ENCODE results near the gene PBRM1. TPM values are rescaled to one million over a fixed set of nuclear protein-coding genes. Genes with fewer than 3 reads are reported as not detected.

The PBRM1 gene
- polyA plus RNA-seq, 3 donors: 26.1 to 72.9 (median 38.0) TPM

DNA sequence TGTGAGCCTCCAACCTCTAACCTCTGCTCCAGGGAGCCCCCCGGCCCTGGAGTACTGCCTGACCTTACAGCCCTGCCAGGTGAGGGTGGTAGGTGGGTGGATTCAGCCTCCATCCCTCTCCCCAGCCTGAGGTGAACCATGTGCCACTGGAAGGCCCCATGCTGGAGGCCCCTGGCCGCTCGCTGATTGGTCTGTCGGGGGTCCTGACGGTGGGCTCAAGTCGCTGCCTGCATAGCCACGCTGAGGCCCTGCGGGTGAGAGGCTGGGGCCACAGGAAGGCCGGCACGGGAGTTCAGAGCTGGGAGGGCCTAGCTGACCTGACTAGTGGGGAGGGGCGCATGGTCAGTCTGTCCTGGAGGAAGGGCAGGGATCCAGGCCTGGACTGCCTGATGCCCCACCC is 171.1 kb downstream of the PBRM1 start:
- 94% methylated on average over 3 of the region's 11 CpGs for WGBS (ENCODE audit: insufficient coverage)
- H2AFZ ChIP-seq (ENCODE audit: insufficient read depth, low read depth, low read length, poor library complexity, severe bottlenecking): no peak overlapping the region
- H3K27me3 Mint-ChIP-seq (ENCODE audit: low read depth in 3 of 3): peaks cover 0 to 5% (median 3%) of the 10 kb centered on the region in 3 donors
- peaks cover 99% of the 10 kb centered on the region in 2 donors for H3K36me3 ChIP-seq (replicated peaks in 1 of 2; ENCODE audit: control insufficient read depth in 1 of 2, insufficient read depth in 2 of 2, low read length in 2 of 2)
- no peak overlapping the region for H3K27ac Mint-ChIP-seq
- no peak for DNase-seq
- intact Hi-C loops (cut with micrococcal nuclease): no loop called here
- peaks cover 84 to 97% of the 10 kb centered on the region in 2 donors for H3K36me3 Mint-ChIP-seq
- H3K27ac ChIP-seq (ENCODE audit: low read depth in 1 of 2, low read length in 2 of 2): no peak overlapping the region
- no peak overlapping the region for H3K9ac ChIP-seq (ENCODE audit: insufficient read depth, low read length, poor library complexity, severe bottlenecking)
- H3K4me3 ChIP-seq (replicated peaks in 1 of 3; ENCODE audit: low read depth in 2 of 3, low read length in 3 of 3): no peak overlapping the region
- no peaks in the 10 kb centered on the region for H3K9me3 ChIP-seq (replicated peaks in 1 of 2; ENCODE audit: control insufficient read depth in 1 of 2, insufficient read depth in 1 of 2, low read length in 2 of 2)
- peaks cover 15% of the 10 kb centered on the region for H4K20me1 ChIP-seq (ENCODE audit: insufficient read depth, low read length)
- TF ChIP-seq, protein P1, sequence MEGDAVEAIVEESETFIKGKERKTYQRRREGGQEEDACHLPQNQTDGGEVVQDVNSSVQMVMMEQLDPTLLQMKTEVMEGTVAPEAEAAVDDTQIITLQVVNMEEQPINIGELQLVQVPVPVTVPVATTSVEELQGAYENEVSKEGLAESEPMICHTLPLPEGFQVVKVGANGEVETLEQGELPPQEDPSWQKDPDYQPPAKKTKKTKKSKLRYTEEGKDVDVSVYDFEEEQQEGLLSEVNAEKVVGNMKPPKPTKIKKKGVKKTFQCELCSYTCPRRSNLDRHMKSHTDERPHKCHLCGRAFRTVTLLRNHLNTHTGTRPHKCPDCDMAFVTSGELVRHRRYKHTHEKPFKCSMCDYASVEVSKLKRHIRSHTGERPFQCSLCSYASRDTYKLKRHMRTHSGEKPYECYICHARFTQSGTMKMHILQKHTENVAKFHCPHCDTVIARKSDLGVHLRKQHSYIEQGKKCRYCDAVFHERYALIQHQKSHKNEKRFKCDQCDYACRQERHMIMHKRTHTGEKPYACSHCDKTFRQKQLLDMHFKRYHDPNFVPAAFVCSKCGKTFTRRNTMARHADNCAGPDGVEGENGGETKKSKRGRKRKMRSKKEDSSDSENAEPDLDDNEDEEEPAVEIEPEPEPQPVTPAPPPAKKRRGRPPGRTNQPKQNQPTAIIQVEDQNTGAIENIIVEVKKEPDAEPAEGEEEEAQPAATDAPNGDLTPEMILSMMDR (IDR thresholded peaks at IDR 0.05): no peak
- H3K4me1 ChIP-seq (ENCODE audit: control insufficient read depth in 1 of 2, insufficient read depth in 2 of 2, low read length in 2 of 2): no peaks in the 10 kb centered on the region
- H3K4me3 Mint-ChIP-seq: no peak overlapping the region
- H3K9me3 Mint-ChIP-seq: no peaks in the 10 kb centered on the region
- H3K4me1 Mint-ChIP-seq: no peaks in the 10 kb centered on the region
- H3K27me3 ChIP-seq (ENCODE audit: control insufficient read depth in 2 of 2, insufficient read depth in 2 of 2, low read length in 2 of 2): no peaks in the 10 kb centered on the region
- no peaks in the 10 kb centered on the region for H3K79me2 ChIP-seq (ENCODE audit: insufficient read depth, low read length)
- H3K4me2 ChIP-seq (replicated peaks; ENCODE audit: extremely low read depth, low read length, poor library complexity, severe bottlenecking): no peak overlapping the region

DNA sequence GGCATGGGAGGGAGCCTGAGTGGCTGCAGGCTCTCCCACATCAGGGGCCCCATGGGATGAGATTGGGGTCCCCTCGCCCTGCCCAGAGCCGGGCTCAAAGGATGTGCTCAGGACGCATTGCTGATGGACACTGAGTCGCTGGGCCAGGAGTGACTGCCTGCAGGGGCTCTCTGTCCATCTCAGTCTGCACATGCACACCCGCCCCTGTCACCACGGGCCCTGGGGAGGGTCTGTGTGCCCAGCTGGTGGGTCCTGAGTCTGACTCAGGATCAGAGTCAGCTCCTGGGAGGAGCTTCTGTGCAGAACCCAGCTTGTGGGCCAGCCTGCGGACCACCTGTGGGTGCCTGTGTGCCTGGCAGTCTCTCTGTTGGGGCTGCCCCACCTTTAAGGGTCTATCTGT is 172.4 kb downstream of the PBRM1 start:
- 98% methylated on average over 7 of the region's 7 CpGs for WGBS (ENCODE audit: insufficient coverage)
- H3K9me3 ChIP-seq (replicated peaks in 1 of 2; ENCODE audit: control insufficient read depth in 1 of 2, insufficient read depth in 1 of 2, low read length in 2 of 2): no peaks in the 10 kb centered on the region
- H3K4me3 Mint-ChIP-seq: no peak overlapping the region

More for the DNA sequence above, 172.4 kb downstream of the PBRM1 start:
- no peak overlapping the region for H3K4me3 ChIP-seq (replicated peaks in 1 of 3; ENCODE audit: low read depth in 2 of 3, low read length in 3 of 3)
- H3K36me3 ChIP-seq (replicated peaks in 1 of 2; ENCODE audit: control insufficient read depth in 1 of 2, insufficient read depth in 2 of 2, low read length in 2 of 2): peaks cover 97 to 98% of the 10 kb centered on the region in 2 donors
- H4K20me1 ChIP-seq (ENCODE audit: insufficient read depth, low read length): peaks cover 16% of the 10 kb centered on the region
- H3K27ac ChIP-seq (ENCODE audit: low read depth in 1 of 2, low read length in 2 of 2): no peak overlapping the region
- TF ChIP-seq, protein P1 (IDR thresholded peaks at IDR 0.05): no peak
- no peak overlapping the region for H3K4me2 ChIP-seq (replicated peaks; ENCODE audit: extremely low read depth, low read length, poor library complexity, severe bottlenecking)
- no peak for DNase-seq
- Mint-ChIP-seq H3K9me3 (no peaks in the 10 kb centered on the region), H3K27ac (no peak overlapping the region), H3K27me3 (ENCODE audit: low read depth in 3 of 3) (peaks cover 0 to 3% (median 2%) of the 10 kb centered on the region in 3 donors), H3K36me3 (peaks cover 87 to 97% of the 10 kb centered on the region in 2 donors), H3K4me1 (no peaks in the 10 kb centered on the region)
- H3K4me1 ChIP-seq (ENCODE audit: control insufficient read depth in 1 of 2, insufficient read depth in 2 of 2, low read length in 2 of 2): no peaks in the 10 kb centered on the region
- H3K27me3 ChIP-seq (ENCODE audit: control insufficient read depth in 2 of 2, insufficient read depth in 2 of 2, low read length in 2 of 2): no peaks in the 10 kb centered on the region
- H2AFZ ChIP-seq (ENCODE audit: insufficient read depth, low read depth, low read length, poor library complexity, severe bottlenecking): no peak overlapping the region
- intact Hi-C loops (cut with micrococcal nuclease): no loop called here
- H3K79me2 ChIP-seq (ENCODE audit: insufficient read depth, low read length): no peaks in the 10 kb centered on the region
- H3K9ac ChIP-seq (ENCODE audit: insufficient read depth, low read length, poor library complexity, severe bottlenecking): no peak overlapping the region
